K562 (cell line): ENCODE results near the gene ANGEL2. TPM values are rescaled to one million over a fixed set of nuclear protein-coding genes. Genes with fewer than 3 reads are reported as not detected.
A peak's percentile ranks its signal among the peaks of the same experiment; 100 is the strongest.

Experiments
- ARNT ChIP-seq, 2 experiments: fragments of 450-650 bp; IDR thresholded peaks; 2 replicates each; pipeline ENCODE4 v1.6.1; 2016; ENCODE audit warnings: mild to moderate bottlenecking in 1 of 2
- HDAC8 ChIP-seq: fragments of 450-650 bp; IDR thresholded peaks from 2 replicates; pipeline ENCODE4 v1.6.1; 2016; ENCODE audit warnings: mild to moderate bottlenecking, missing genetic modification characterization, moderate library complexity, missing compliant biosample characterization
- HINFP ChIP-seq: fragments of 450-650 bp; conservative IDR thresholded peaks from 2 replicates; pipeline ENCODE4 v1.6.1; 2016; ENCODE audit warnings: missing genetic modification characterization, low read depth, mild to moderate bottlenecking, control low read depth, missing compliant biosample characterization
- KHSRP ChIP-seq: fragments of 450-650 bp; IDR thresholded peaks from 2 replicates; pipeline ENCODE4 v1.6.1; 2017
- NFIX ChIP-seq: fragments of 250-450 bp; sonication (Bioruptor Pico); IDR thresholded peaks from 2 replicates; pipeline ENCODE4 v1.4.0; 2020; ENCODE audit warnings: low read depth, mild to moderate bottlenecking, moderate library complexity
- POLR3A ChIP-seq: IDR thresholded peaks from 2 replicates; pipeline ENCODE4 v1.6.1; 2011; ENCODE audit warnings: borderline replicate concordance, mild to moderate bottlenecking, moderate library complexity; ENCODE audit not compliant: insufficient read length, insufficient read depth; ENCODE audit errors: extremely low read depth
- PRPF4 ChIP-seq: fragments of 200-400 bp; formaldehyde crosslinking; IDR thresholded peaks from one replicate; pipeline ENCODE4 v1.6.1; 2017; ENCODE audit warnings: low read length, low read depth, mild to moderate bottlenecking; ENCODE audit not compliant: insufficient read depth, poor library complexity, severe bottlenecking
- SREBF1 ChIP-seq: fragments of 150-350 bp; IDR thresholded peaks from 2 replicates; pipeline ENCODE4 v1.6.1; 2014; ENCODE audit warnings: antibody characterized with exemption, low read depth, low read length, borderline replicate concordance
- TEAD4 ChIP-seq, 2 experiments: sonication (generic) in 1 of 2; formaldehyde crosslinking in 1 of 2; IDR thresholded peaks; 2 replicates each; pipeline versions ENCODE4 v1.6.1 to v1.8.0; 2012 to 2022; ENCODE audit warnings: borderline replicate concordance in 1 of 2, inconsistent platforms in 1 of 2, low read length in 1 of 2, mild to moderate bottlenecking in 1 of 2, missing genetic modification reagents in 1 of 2
- XRCC5 ChIP-seq: fragments of 200-400 bp; formaldehyde crosslinking; IDR thresholded peaks from 2 replicates; pipeline ENCODE4 v1.6.1; 2017; ENCODE audit warnings: low read depth, mild to moderate bottlenecking, low read length
- ZBTB9 ChIP-seq: fragments of 450-650 bp; formaldehyde crosslinking; IDR thresholded peaks from 2 replicates; pipeline ENCODE4 v1.4.0; 2020; ENCODE audit warnings: mild to moderate bottlenecking, moderate library complexity
- ZNF76 ChIP-seq: fragments of 250-450 bp; sonication (Bioruptor Pico); IDR thresholded peaks from 2 replicates; pipeline ENCODE4 v1.4.0; 2020; ENCODE audit warnings: mild to moderate bottlenecking, moderate library complexity, borderline replicate concordance
- polyA plus RNA-seq, 8 experiments: library from polyadenylated mRNA; depleted of rRNA in 4 of 8; stranded (reverse) in 5 of 8; unstranded in 3 of 8; fragments of >200 nt; fragmentation: Nextera tagmentation in 2 of 8; fragmentation: Illumina TruSeq in 1 of 8; extraction: Ambion mirVana in 2 of 8; extraction: Trizol in 1 of 8; gene quantifications; 2 replicates each; pipeline versions ENCODE4 v1.2.1 to v1.2.3, GENCODE V29; 2011 to 2014; ENCODE audit warnings: inconsistent platforms in 1 of 8, missing spikeins in 1 of 8
- total RNA-seq, 7 experiments: library from RNA; depleted of rRNA in 6 of 7; stranded (reverse); fragments of >200 nt in 6 of 7; fragmentation: Illumina TruSeq in 2 of 7; extraction: Trizol in 2 of 7; gene quantifications; 2 replicates each; pipeline versions ENCODE4 v1.2.1 to v1.2.3, GENCODE V29; 2011 to 2021; ENCODE audit warnings: low replicate concordance in 1 of 7
- TF ChIP-seq, protein P1 (sequence below): fragments of 450-650 bp; IDR thresholded peaks from 2 replicates; pipeline ENCODE4 v1.6.1; 2018; ENCODE audit not compliant: partially characterized antibody
- TF ChIP-seq, protein P2 (sequence below): fragments of 250-450 bp; sonication (Bioruptor Pico); IDR thresholded peaks from 2 replicates; pipeline ENCODE4 v1.4.0; 2020; ENCODE audit warnings: mild to moderate bottlenecking, moderate library complexity
- TF ChIP-seq, protein P3 (sequence below): fragments of 450-650 bp; formaldehyde crosslinking; IDR thresholded peaks from 2 replicates; pipeline ENCODE4 v1.4.0; 2022; ENCODE audit warnings: missing genetic modification characterization

ANGEL2 gene
- total and polyA plus RNA-seq, 9 of the 15 experiments (the other 6 are each of a cell fraction or from before 2014, with no cell fraction given) = 6.8 to 34.6 (median 26.2) TPM

GRCh38 chr1:213015099-213016050 is at the start of gene ANGEL2 (continued):
- TF ChIP-seq NFIX (CRISPR knock-in tag) (no peak), SREBF1 (no peak), TEAD4 (IDR thresholded peaks at IDR 0.05; ENCODE audit: low read length) (peak; percentile 75), TEAD4 (CRISPR knock-in tag; IDR thresholded peaks at IDR 0.05; ENCODE audit: borderline replicate concordance) (no peak; the same call in 1 of the 2 replicates), HDAC8 (tag) (no peak), HINFP (tag) (no peak), ZNF76 (CRISPR knock-in tag) (no peak), POLR3A (no peak), ZBTB9 (CRISPR knock-in tag) (0 out of 2 replicates have a peak, but pooled peaks have one; percentile 32), ARNT (IDR thresholded peaks at IDR 0.05) (0 out of 4 replicates have a peak, but pooled peaks of 1 of the 2 experiments have one; percentile 53), PRPF4 (no peak), XRCC5 (no peak), KHSRP (no peak)
- TF ChIP-seq, protein P1, sequence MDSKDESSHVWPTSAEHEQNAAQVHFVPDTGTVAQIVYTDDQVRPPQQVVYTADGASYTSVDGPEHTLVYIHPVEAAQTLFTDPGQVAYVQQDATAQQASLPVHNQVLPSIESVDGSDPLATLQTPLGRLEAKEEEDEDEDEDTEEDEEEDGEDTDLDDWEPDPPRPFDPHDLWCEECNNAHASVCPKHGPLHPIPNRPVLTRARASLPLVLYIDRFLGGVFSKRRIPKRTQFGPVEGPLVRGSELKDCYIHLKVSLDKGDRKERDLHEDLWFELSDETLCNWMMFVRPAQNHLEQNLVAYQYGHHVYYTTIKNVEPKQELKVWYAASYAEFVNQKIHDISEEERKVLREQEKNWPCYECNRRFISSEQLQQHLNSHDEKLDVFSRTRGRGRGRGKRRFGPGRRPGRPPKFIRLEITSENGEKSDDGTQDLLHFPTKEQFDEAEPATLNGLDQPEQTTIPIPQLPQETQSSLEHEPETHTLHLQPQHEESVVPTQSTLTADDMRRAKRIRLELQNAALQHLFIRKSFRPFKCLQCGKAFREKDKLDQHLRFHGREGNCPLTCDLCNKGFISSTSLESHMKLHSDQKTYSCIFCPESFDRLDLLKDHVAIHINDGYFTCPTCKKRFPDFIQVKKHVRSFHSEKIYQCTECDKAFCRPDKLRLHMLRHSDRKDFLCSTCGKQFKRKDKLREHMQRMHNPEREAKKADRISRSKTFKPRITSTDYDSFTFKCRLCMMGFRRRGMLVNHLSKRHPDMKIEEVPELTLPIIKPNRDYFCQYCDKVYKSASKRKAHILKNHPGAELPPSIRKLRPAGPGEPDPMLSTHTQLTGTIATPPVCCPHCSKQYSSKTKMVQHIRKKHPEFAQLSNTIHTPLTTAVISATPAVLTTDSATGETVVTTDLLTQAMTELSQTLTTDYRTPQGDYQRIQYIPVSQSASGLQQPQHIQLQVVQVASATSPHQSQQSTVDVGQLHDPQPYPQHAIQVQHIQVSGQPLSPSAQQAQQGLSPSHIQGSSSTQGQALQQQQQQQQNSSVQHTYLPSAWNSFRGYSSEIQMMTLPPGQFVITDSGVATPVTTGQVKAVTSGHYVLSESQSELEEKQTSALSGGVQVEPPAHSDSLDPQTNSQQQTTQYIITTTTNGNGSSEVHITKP = peak; percentile 48
- TF ChIP-seq, protein P2, sequence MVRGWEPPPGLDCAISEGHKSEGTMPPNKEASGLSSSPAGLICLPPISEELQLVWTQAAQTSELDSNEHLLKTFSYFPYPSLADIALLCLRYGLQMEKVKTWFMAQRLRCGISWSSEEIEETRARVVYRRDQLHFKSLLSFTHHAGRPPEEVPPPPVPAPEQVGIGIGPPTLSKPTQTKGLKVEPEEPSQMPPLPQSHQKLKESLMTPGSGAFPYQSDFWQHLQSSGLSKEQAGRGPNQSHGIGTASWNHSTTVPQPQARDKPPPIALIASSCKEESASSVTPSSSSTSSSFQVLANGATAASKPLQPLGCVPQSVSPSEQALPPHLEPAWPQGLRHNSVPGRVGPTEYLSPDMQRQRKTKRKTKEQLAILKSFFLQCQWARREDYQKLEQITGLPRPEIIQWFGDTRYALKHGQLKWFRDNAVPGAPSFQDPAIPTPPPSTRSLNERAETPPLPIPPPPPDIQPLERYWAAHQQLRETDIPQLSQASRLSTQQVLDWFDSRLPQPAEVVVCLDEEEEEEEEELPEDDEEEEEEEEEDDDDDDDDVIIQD (CRISPR knock-in tag) = no peak
- TF ChIP-seq, protein P3, sequence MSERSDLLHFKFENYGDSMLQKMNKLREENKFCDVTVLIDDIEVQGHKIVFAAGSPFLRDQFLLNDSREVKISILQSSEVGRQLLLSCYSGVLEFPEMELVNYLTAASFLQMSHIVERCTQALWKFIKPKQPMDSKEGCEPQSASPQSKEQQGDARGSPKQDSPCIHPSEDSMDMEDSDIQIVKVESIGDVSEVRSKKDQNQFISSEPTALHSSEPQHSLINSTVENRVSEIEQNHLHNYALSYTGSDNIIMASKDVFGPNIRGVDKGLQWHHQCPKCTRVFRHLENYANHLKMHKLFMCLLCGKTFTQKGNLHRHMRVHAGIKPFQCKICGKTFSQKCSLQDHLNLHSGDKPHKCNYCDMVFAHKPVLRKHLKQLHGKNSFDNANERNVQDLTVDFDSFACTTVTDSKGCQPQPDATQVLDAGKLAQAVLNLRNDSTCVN (CRISPR knock-in tag) = 0 out of 2 replicates have a peak, but pooled peaks have one; percentile 33
